ENCODE measurements around the gene SCAMP5. TPM values are rescaled to one million over a fixed set of nuclear protein-coding genes. Genes with fewer than 3 reads are reported as not detected.

Gene SCAMP5
- total RNA-seq, 1 experiment from 2014 or later: 17.9 TPM

DNA sequence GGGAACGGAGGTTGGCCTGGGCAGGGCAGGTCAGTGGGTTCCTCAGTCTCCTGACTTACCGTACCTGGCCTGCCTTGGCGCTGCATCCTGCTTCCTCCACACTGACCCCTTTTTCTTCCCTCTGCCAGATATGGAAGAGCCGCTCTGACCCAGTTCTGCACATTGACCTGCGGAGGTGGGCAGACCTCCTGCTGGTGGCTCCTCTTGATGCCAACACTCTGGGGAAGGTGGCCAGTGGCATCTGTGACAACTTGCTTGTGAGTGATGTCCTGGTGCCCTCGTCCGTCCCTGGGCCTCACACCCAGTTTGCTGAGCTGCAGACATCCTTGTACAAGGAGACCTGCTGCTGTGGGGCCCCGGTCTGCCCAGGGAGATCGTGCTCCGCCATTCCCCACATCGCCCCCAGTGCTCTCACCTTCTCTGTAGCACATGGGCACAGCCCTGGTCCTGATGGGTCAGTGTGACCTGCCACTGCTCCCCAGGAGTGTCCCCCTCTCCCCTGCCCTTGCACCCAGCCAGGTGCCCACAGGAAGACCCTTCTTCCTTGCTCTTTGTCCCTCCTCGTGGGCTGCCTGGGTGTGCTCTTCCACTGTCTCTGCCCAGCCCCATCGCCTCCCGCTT is 49.0 kb downstream of the SCAMP5 start:
- Histone ChIP-seq H3K4me3 (no peak overlapping the region), H3K9me2 (ENCODE audit: insufficient read depth) (no peaks in the 10 kb centered on the region), H3K36me3 (ENCODE audit: low read depth) (0 out of 2 replicates have a peak, but pooled peaks cover 1% of the 10 kb centered on the region), H3K27ac (peak overlapping the region; percentile 99), H3K4me1 (replicated peaks; ENCODE audit: insufficient read depth) (peaks cover 73% of the 10 kb centered on the region), H4K20me1 (ENCODE audit: insufficient read depth) (no peaks in the 10 kb centered on the region), H3F3A (ENCODE audit: insufficient read depth, low read depth) (peaks cover 51% of the 10 kb centered on the region), H3K4me2 (peak overlapping the region; percentile 68), H3K9me3 (ENCODE audit: insufficient read depth, low read depth) (no peaks in the 10 kb centered on the region), H3K27me3 (ENCODE audit: insufficient read depth, low read depth) (no peaks in the 10 kb centered on the region), H2AFZ (no peak overlapping the region), H3K79me2 (ENCODE audit: low read depth) (peaks cover 48% of the 10 kb centered on the region)
- no peak for TF ChIP-seq EZH2 (IDR thresholded peaks at IDR 0.05; ENCODE audit: low read depth)
- TF ChIP-seq, protein P1, sequence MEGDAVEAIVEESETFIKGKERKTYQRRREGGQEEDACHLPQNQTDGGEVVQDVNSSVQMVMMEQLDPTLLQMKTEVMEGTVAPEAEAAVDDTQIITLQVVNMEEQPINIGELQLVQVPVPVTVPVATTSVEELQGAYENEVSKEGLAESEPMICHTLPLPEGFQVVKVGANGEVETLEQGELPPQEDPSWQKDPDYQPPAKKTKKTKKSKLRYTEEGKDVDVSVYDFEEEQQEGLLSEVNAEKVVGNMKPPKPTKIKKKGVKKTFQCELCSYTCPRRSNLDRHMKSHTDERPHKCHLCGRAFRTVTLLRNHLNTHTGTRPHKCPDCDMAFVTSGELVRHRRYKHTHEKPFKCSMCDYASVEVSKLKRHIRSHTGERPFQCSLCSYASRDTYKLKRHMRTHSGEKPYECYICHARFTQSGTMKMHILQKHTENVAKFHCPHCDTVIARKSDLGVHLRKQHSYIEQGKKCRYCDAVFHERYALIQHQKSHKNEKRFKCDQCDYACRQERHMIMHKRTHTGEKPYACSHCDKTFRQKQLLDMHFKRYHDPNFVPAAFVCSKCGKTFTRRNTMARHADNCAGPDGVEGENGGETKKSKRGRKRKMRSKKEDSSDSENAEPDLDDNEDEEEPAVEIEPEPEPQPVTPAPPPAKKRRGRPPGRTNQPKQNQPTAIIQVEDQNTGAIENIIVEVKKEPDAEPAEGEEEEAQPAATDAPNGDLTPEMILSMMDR (conservative IDR thresholded peaks at IDR 0.05): no peak
- DNase-seq: no peak
- TSS peak; percentile 15 for BruUV-seq (replicated peaks)
- CTCF ChIA-PET: interaction anchor here (0.5 to 2.4 kb wide), 6 partner anchors 9 to 159 kb away, joined by 3 to 23 read pairs (median 12); partner anchors contain the start of gene C15orf39
- POLR2A ChIA-PET (ENCODE audit: unreplicated experiment): interaction anchor here (0.5 to 2.0 kb wide), 7 partner anchors 14 to 172 kb away, joined by 3 to 20 read pairs (median 7); partner anchors contain the start of gene C15orf39
- intact Hi-C loops (cut with micrococcal nuclease; ENCODE audit: unreplicated experiment): loop anchor here (5.0 kb wide), 1 partner anchor 623 kb away; no protein-coding TSS in a partner anchor

DNA sequence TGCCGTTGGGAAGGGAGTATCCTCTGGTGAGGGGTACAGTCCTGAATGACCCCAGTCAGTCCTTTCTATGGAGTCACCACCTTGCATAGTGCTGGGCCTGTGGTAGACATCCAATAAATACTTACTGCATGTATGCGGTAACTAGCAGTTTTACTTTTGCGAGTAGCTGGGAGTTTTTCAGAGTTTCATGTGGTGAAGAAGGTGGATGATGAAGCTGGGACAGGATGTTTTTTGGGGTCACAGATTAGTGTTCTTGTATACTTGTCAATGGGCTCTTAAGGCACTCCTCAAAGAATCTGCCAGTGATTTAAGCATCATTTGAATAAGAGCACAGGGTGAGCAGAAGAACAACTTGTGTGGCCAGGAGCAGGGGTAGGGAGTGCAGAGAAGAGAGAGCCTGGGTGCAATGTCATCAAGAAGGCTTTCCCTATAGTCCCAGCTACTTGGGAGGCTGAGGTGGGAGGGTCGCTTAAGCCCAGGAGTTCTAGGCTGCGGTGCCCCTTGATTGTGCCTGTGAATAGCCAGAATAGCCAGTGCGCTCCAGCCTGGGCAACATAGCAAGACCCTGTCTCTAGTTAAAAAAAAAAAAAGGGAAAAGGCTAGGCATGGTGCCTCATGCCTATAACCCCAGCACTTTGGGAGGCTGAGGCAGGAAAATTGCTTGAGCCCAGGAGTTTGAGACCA is 50.1 kb downstream of the SCAMP5 start:
- Histone ChIP-seq H3K36me3 (ENCODE audit: low read depth) (0 out of 2 replicates have a peak, but pooled peaks cover 7% of the 10 kb centered on the region), H3K4me2 (peak overlapping the region; percentile 68), H3K4me3 (no peak overlapping the region), H2AFZ (no peak overlapping the region), H3K27ac (peak overlapping the region; percentile 100), H3K9me3 (ENCODE audit: insufficient read depth, low read depth) (no peaks in the 10 kb centered on the region), H3K79me2 (ENCODE audit: low read depth) (peaks cover 45% of the 10 kb centered on the region), H4K20me1 (ENCODE audit: insufficient read depth) (no peaks in the 10 kb centered on the region), H3F3A (ENCODE audit: insufficient read depth, low read depth) (peaks cover 51% of the 10 kb centered on the region), H3K9me2 (ENCODE audit: insufficient read depth) (no peaks in the 10 kb centered on the region), H3K27me3 (ENCODE audit: insufficient read depth, low read depth) (no peaks in the 10 kb centered on the region), H3K4me1 (replicated peaks; ENCODE audit: insufficient read depth) (peaks cover 72% of the 10 kb centered on the region)
- no TSS peak for BruUV-seq (replicated peaks)
- POLR2A ChIA-PET (ENCODE audit: unreplicated experiment): interaction anchor here (0.6 kb wide), 2 partner anchors 87 to 156 kb away, joined by 3 to 12 read pairs; partner anchors contain the start of gene C15orf39
- TF ChIP-seq, protein P1 (conservative IDR thresholded peaks at IDR 0.05): no peak
- no peak for TF ChIP-seq EZH2 (IDR thresholded peaks at IDR 0.05; ENCODE audit: low read depth)
- intact Hi-C loops (cut with micrococcal nuclease; ENCODE audit: unreplicated experiment): no loop called here
- no peak for DNase-seq
- CTCF ChIA-PET: no interaction called here

DNA sequence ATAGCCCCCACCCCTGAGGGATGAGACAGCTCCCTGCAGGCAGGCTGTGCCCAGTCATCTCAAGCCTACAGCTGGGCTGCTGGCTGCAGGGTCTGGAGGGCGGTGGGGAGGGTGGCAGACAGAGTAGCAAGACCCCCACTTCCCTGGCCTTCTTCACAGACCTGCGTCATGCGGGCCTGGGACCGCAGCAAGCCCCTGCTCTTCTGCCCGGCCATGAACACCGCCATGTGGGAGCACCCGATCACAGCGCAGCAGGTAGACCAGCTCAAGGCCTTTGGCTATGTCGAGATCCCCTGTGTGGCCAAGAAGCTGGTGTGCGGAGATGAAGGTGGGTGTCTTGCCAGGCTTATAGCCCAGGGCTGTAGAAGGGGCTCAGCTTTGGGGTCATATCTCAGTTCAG is 53.0 kb downstream of the SCAMP5 start:
- no TSS peak for BruUV-seq (replicated peaks)
- Histone ChIP-seq H3K36me3 (ENCODE audit: low read depth) (0 out of 2 replicates have a peak, but pooled peaks cover 7% of the 10 kb centered on the region), H3K9me3 (ENCODE audit: insufficient read depth, low read depth) (no peaks in the 10 kb centered on the region), H3K27me3 (ENCODE audit: insufficient read depth, low read depth) (no peaks in the 10 kb centered on the region), H3K4me2 (peak overlapping the region; percentile 62), H3K4me1 (replicated peaks; ENCODE audit: insufficient read depth) (peaks cover 48% of the 10 kb centered on the region), H3K9me2 (ENCODE audit: insufficient read depth) (no peaks in the 10 kb centered on the region), H2AFZ (no peak overlapping the region), H3F3A (ENCODE audit: insufficient read depth, low read depth) (peaks cover 44% of the 10 kb centered on the region), H3K4me3 (no peak overlapping the region), H4K20me1 (ENCODE audit: insufficient read depth) (no peaks in the 10 kb centered on the region), H3K27ac (peak overlapping the region; percentile 100), H3K79me2 (ENCODE audit: low read depth) (peaks cover 36% of the 10 kb centered on the region)
- DNase-seq: no peak
- POLR2A ChIA-PET (ENCODE audit: unreplicated experiment): no interaction called here
- CTCF ChIA-PET: no interaction called here
- intact Hi-C loops (cut with micrococcal nuclease; ENCODE audit: unreplicated experiment): no loop called here
- no peak for TF ChIP-seq EZH2 (IDR thresholded peaks at IDR 0.05; ENCODE audit: low read depth)
- TF ChIP-seq, protein P1 (conservative IDR thresholded peaks at IDR 0.05): no peak
